ENCODE measurements around the gene TMEM190. TPM values are rescaled to one million over a fixed set of nuclear protein-coding genes. Genes with fewer than 3 reads are reported as not detected.

TMEM190 gene
- total RNA-seq, 4 donors from 2014 or later = not detected

- peaks cover 6 to 9% of the 10 kb centered on the region in 2 donors for H3K36me3 ChIP-seq
Measured at GRCh38 chr19:55339889-55340783, 36.5 kb upstream of the TMEM190 start.

GRCh38 chr19:55340784-55341147 lies 35.9 kb upstream of the TMEM190 start:
- intact Hi-C loops (cut with DNase I) = no loop called here
- peaks cover 6 to 9% of the 10 kb centered on the region in 2 donors for H3K36me3 ChIP-seq
- no peaks in the 10 kb centered on the region for H3K9me3 ChIP-seq
- peak; percentile 12 to 13 for DNase-seq
- H3K4me3 ChIP-seq (replicated peaks in 1 of 3) = peak overlapping the region; percentile 14 to 61 (median 58)
- H3K27ac ChIP-seq = no peak overlapping the region
- 3 to 6% methylated on average over 23 to 24 of the region's 24 CpGs for WGBS, 2 donors
- TF ChIP-seq CTCF (IDR thresholded peaks at IDR 0.05) (no peak), POLR2A (IDR thresholded peaks at IDR 0.05) (no peak)
- H3K27me3 ChIP-seq = no peaks in the 10 kb centered on the region
- peaks cover 14 to 22% of the 10 kb centered on the region in 2 donors for H3K4me1 ChIP-seq

More at GRCh38 chr19:55339889-55340783, 36.5 kb upstream of the TMEM190 start:
- Histone ChIP-seq H3K27me3 (no peaks in the 10 kb centered on the region), H3K4me3 (replicated peaks in 1 of 3) (peak overlapping the region; percentile 52 to 61 (median 58)), H3K9me3 (no peaks in the 10 kb centered on the region), H3K27ac (peak overlapping the region; percentile 9 to 83 (median 58)), H3K4me1 (peaks cover 14 to 22% of the 10 kb centered on the region in 2 donors)
- 5 to 6% methylated on average over 24 to 38 of the region's 44 CpGs for WGBS, 2 donors
- DNase-seq = no peak
- TF ChIP-seq POLR2A (IDR thresholded peaks at IDR 0.05) (peak in 1 of 2 donors; percentile 18), CTCF (IDR thresholded peaks at IDR 0.05) (peak in 1 of 6 experiments; percentile 2)
- intact Hi-C loops (cut with DNase I) = no loop called here

- intact Hi-C loops (cut with DNase I) = no loop called here
- Histone ChIP-seq H3K4me1 (peaks cover 14 to 22% of the 10 kb centered on the region in 2 donors), H3K36me3 (peaks cover 6 to 9% of the 10 kb centered on the region in 2 donors), H3K27me3 (no peaks in the 10 kb centered on the region), H3K27ac (no peak overlapping the region), H3K9me3 (no peaks in the 10 kb centered on the region), H3K4me3 (replicated peaks in 1 of 3) (peak overlapping the region in 2 of 3 donors; percentile 14 to 58)
- 4 to 8% methylated on average over 7 to 12 of the region's 15 CpGs for WGBS, 2 donors
- DNase-seq = peak; percentile 76 to 77
- TF ChIP-seq CTCF (IDR thresholded peaks at IDR 0.05) = no peak
- TF ChIP-seq POLR2A (IDR thresholded peaks at IDR 0.05) = no peak
Measured at GRCh38 chr19:55341171-55341588, 35.4 kb upstream of the TMEM190 start.

GRCh38 chr19:55341595-55342531 lies 34.8 kb upstream of the TMEM190 start:
- no peaks in the 10 kb centered on the region for H3K9me3 ChIP-seq
- H3K4me1 ChIP-seq = peaks cover 14 to 22% of the 10 kb centered on the region in 2 donors
- WGBS, 2 donors = 85 to 86% methylated on average over 26 to 42 of the region's 50 CpGs
- H3K36me3 ChIP-seq = peaks cover 6 to 9% of the 10 kb centered on the region in 2 donors
- no peak for DNase-seq
- no peaks in the 10 kb centered on the region for H3K27me3 ChIP-seq
- TF ChIP-seq POLR2A (IDR thresholded peaks at IDR 0.05) = no peak
- TF ChIP-seq CTCF (IDR thresholded peaks at IDR 0.05) = no peak
- intact Hi-C loops (cut with DNase I) = no loop called here
- no peak overlapping the region for H3K4me3 ChIP-seq (replicated peaks in 1 of 3)
- H3K27ac ChIP-seq = no peak overlapping the region
